ENCODE data around the gene DNAJC27.

DNA sequence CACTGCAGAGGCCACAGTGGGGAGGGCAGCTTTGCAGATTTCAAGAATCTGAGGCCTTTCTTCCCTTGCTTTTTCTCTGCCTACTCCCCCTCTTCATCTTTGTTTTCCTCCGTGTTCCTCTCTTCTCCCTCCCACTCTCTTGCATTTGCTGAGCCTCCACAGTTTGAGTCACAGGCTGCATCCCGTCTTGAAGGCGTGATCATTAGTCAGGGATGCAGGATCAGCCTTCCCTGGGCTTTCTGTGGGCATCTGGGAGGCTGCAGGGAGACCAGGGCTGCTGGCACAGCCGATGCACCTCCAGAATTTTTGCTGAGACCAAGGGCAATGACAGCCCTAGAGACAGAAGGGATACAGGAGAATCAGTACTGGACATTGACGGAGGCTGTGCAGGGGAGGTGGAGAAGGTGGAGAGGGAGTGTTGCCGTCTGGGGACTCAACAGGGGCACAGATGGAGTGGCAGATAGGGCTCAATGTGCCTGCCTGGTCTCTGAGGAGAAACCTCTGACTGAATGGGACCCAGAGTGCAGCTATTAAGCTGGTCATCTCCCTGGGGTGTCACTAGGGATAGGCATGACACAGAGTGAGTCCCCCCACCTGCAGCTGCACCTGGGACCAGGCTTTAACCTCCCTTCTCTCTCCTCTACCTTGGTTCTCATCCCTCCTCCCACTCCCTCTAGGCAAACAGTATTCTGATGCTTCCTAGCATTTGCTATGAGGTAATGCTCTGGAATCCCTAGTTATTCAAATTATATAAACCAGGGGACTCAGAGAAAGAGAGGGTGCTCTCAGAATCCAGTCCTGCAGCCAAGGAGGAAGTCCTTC is 29.0 kb upstream of the DNAJC27 start:
- no peak for TF ChIP-seq SPI1 (IDR thresholded peaks at IDR 0.05; ENCODE audit: low read depth, low read length)
- no peak for TF ChIP-seq POLR2A (IDR thresholded peaks at IDR 0.05; ENCODE audit: low read depth, low read length)
- no peak for TF ChIP-seq POLR2AphosphoS5 (IDR thresholded peaks at IDR 0.05; ENCODE audit: low read depth, low read length)
